ENCODE data around the gene ORMDL2. TPM values are rescaled to one million over a fixed set of nuclear protein-coding genes. Genes with fewer than 3 reads are reported as not detected.

Gene ORMDL2
- total RNA-seq, 1 experiment from 2014 or later: 22.5 TPM

DNA sequence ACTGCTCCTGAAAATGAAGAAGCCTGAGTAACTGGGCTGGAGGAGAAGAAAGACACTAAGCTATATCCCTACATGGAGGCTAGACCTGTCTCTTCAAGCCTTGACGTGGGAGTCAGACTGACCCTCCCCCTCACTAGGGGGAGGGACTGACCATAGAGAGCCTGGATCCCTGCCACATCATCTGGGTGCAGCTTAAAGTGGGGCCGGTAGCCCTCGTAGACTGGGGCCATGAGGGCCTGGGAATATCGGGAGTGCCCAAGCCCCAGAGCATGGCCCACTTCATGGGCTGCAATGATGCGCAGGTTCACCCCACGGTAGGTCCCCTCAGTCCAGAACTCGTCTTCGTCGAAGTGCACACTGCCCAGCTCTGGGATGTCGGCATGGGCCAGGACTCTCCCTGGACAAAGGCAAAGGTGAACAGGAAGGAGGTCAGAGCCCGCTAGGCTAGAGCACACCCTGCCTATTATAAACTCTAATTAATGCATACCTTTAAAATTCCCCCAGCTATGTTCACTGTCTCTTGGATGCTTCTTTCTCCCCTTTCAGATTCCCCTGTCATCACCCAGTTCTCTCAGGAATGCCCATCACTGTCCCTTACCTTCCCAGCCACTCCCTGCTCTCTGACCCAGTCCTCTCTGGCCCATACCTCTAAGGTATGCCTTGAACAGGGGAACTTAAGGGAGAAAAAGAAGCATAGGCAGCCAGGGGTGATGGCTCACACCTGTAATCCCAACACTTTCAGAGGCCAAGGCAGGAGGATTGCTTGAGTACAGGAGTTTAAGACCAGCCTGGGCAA is 21.7 kb downstream of the ORMDL2 start:
- peak in 1 of 2 experiments; percentile 61 for DNase-seq
- peaks cover 27% of the 10 kb centered on the region for H3K4me1 ChIP-seq (replicated peaks; ENCODE audit: insufficient read depth)
- H4K20me1 ChIP-seq (ENCODE audit: insufficient read depth): no peaks in the 10 kb centered on the region
- intact Hi-C loops (cut with micrococcal nuclease; ENCODE audit: unreplicated experiment): no loop called here
- peak overlapping the region; percentile 49; the same call in 1 of the 2 replicates for H3K27ac ChIP-seq
- peak overlapping the region; percentile 43; the same call in 1 of the 2 replicates for H3K4me2 ChIP-seq
- TF ChIP-seq EZH2 (IDR thresholded peaks at IDR 0.05; ENCODE audit: low read depth): no peak
- H3K36me3 ChIP-seq (ENCODE audit: low read depth): no peaks in the 10 kb centered on the region
- no peak overlapping the region for H3K4me3 ChIP-seq
- BruUV-seq (replicated peaks): no TSS peak
- H3K9me3 ChIP-seq (ENCODE audit: insufficient read depth, low read depth): no peaks in the 10 kb centered on the region
- no peaks in the 10 kb centered on the region for H3K79me2 ChIP-seq (ENCODE audit: low read depth)
- H3K27me3 ChIP-seq (ENCODE audit: insufficient read depth, low read depth): no peaks in the 10 kb centered on the region
- no peak overlapping the region for H2AFZ ChIP-seq
- POLR2A ChIA-PET (ENCODE audit: unreplicated experiment): no interaction called here
- CTCF ChIA-PET: no interaction called here
- peaks cover 14% of the 10 kb centered on the region; the same call in 1 of the 2 replicates for H3F3A ChIP-seq (ENCODE audit: insufficient read depth, low read depth)
- H3K9me2 ChIP-seq (ENCODE audit: insufficient read depth): no peaks in the 10 kb centered on the region

- no peak overlapping the region for H3K4me3 ChIP-seq
- DNase-seq: no peak
- ChIA-PET CTCF (no interaction called here), POLR2A (ENCODE audit: unreplicated experiment) (no interaction called here)
- BruUV-seq (replicated peaks): no TSS peak
- H3K4me2 ChIP-seq: no peak overlapping the region
- no peak overlapping the region for H2AFZ ChIP-seq
- H3K4me1 ChIP-seq (replicated peaks; ENCODE audit: insufficient read depth): peaks cover 27% of the 10 kb centered on the region
- H3K36me3 ChIP-seq (ENCODE audit: low read depth): no peaks in the 10 kb centered on the region
- no peak overlapping the region for H3K27ac ChIP-seq
- no peaks in the 10 kb centered on the region for H3K79me2 ChIP-seq (ENCODE audit: low read depth)
- TF ChIP-seq CTCF (conservative IDR thresholded peaks at IDR 0.05) (no peak), EZH2 (IDR thresholded peaks at IDR 0.05; ENCODE audit: low read depth) (no peak)
- no peaks in the 10 kb centered on the region for H3K9me3 ChIP-seq (ENCODE audit: insufficient read depth, low read depth)
- H4K20me1 ChIP-seq (ENCODE audit: insufficient read depth): no peaks in the 10 kb centered on the region
- peaks cover 13% of the 10 kb centered on the region; the same call in 1 of the 2 replicates for H3F3A ChIP-seq (ENCODE audit: insufficient read depth, low read depth)
- no peaks in the 10 kb centered on the region for H3K9me2 ChIP-seq (ENCODE audit: insufficient read depth)
- no peaks in the 10 kb centered on the region for H3K27me3 ChIP-seq (ENCODE audit: insufficient read depth, low read depth)
- intact Hi-C loops (cut with micrococcal nuclease; ENCODE audit: unreplicated experiment): no loop called here
Observed at GRCh38 chr12:55840581-55841351, 22.9 kb downstream of the ORMDL2 start.

DNA sequence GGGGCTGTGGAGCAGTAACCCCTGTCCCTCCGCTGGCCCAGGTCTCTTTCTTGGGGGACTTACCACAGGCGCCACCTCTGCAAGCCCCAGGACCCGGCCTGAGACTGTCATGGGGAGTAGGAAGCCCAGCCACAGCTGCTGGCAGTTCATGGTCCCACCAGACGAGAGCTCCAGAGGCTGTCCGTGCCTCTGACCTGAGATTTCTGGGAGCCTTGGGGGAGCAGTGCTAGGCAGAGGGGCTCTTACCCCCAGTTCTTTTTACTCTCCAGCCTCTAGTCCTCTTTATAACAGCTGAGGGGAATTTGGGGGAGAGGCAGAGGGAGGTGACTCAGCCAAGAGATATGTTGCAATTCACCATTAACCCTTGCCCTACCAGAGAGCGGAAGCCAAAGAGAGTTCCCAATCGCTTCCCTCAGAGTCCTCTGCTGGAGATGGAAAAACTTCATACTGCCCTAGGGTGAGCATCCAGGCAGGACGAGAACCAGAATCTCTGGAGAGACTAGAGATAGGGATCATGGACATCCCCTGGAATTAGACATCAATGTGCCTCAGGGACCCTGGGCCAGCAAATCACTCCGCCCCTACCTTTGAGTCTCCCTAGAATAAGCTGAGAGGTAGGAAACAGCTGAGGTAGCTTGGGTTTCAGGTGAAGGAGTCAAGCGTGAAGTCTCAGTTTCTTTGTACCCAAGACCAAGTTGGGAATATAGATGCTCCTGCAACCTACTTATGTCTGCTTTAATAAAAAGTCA is 25.0 kb downstream of the ORMDL2 start, which contains the start of gene MMP19:
Gene MMP19 (minus strand): TSS at position 256 of the 749 bp plus-strand sequence. CDS start 106 bp downstream, at position 150.
- BruUV-seq (replicated peaks): no TSS peak
- Histone ChIP-seq H3K4me3 (peak within 1 kb of the TSS; percentile 20; the same call in 1 of the 2 replicates), H2AFZ (no peak within 1 kb of the TSS), H3K9me2 (ENCODE audit: insufficient read depth) (no peaks in the 10 kb centered on the region), H3K27ac (no peak within 1 kb of the TSS), H3K79me2 (ENCODE audit: low read depth) (no peaks in the 10 kb centered on the region), H3K4me1 (replicated peaks; ENCODE audit: insufficient read depth) (peaks cover 33% of the 10 kb centered on the region), H3K4me2 (peak within 1 kb of the TSS; percentile 55), H3K27me3 (ENCODE audit: insufficient read depth, low read depth) (no peaks in the 10 kb centered on the region), H4K20me1 (ENCODE audit: insufficient read depth) (no peaks in the 10 kb centered on the region), H3K36me3 (ENCODE audit: low read depth) (no peaks in the 10 kb centered on the region), H3F3A (ENCODE audit: insufficient read depth, low read depth) (peaks cover 7% of the 10 kb centered on the region; the same call in 1 of the 2 replicates), H3K9me3 (ENCODE audit: insufficient read depth, low read depth) (no peaks in the 10 kb centered on the region)
- CTCF ChIA-PET: interaction anchor here (0.7 kb wide), 1 partner anchor 148 kb away, joined by 4 read pairs; no protein-coding TSS in a partner anchor
- DNase-seq: peak in 1 of 2 experiments; percentile 41
- TF ChIP-seq EZH2 (IDR thresholded peaks at IDR 0.05; ENCODE audit: low read depth) (no peak), CTCF (conservative IDR thresholded peaks at IDR 0.05) (no peak)
- intact Hi-C loops (cut with micrococcal nuclease; ENCODE audit: unreplicated experiment): no loop called here
- POLR2A ChIA-PET (ENCODE audit: unreplicated experiment): interaction anchor here (0.6 kb wide), 2 partner anchors 25 to 64 kb away, joined by 4 read pairs; partner anchors contain the start of gene ORMDL2

All from PC-9 (cell line).